ENCODE data around the gene FAM162A.

FAM162A gene

GRCh38 chr3:122403489-122403888 is 19.5 kb downstream of the FAM162A start:
- in situ Hi-C loops (cut with MboI; ENCODE audit: low sequenced_read_pairs, unreplicated experiment): no loop called here
- TF ChIP-seq CTCF (IDR thresholded peaks at IDR 0.05; ENCODE audit: borderline replicate concordance, control extremely low read depth, extremely low read depth, insufficient read depth, missing control alignments): no peak
- DNase-seq (ENCODE audit: low spot score): no peak

- in situ Hi-C loops (cut with MboI; ENCODE audit: low sequenced_read_pairs, unreplicated experiment): no loop called here
- TF ChIP-seq CTCF (IDR thresholded peaks at IDR 0.05; ENCODE audit: borderline replicate concordance, control extremely low read depth, extremely low read depth, insufficient read depth, missing control alignments): no peak
- DNase-seq (ENCODE audit: low spot score): no peak
Observed at GRCh38 chr3:122405015-122405414, 21.0 kb downstream of the FAM162A start.

GRCh38 chr3:122406198-122406597 is 22.2 kb downstream of the FAM162A start:
- DNase-seq (ENCODE audit: low spot score): no peak
- in situ Hi-C loops (cut with MboI; ENCODE audit: low sequenced_read_pairs, unreplicated experiment): no loop called here
- TF ChIP-seq CTCF (IDR thresholded peaks at IDR 0.05; ENCODE audit: borderline replicate concordance, control extremely low read depth, extremely low read depth, insufficient read depth, missing control alignments): no peak

GRCh38 chr3:122407946-122408345 is 24.0 kb downstream of the FAM162A start:
- DNase-seq (ENCODE audit: low spot score): no peak
- no peak for TF ChIP-seq CTCF (IDR thresholded peaks at IDR 0.05; ENCODE audit: borderline replicate concordance, control extremely low read depth, extremely low read depth, insufficient read depth, missing control alignments)
- in situ Hi-C loops (cut with MboI; ENCODE audit: low sequenced_read_pairs, unreplicated experiment): no loop called here

- no peak for TF ChIP-seq CTCF (IDR thresholded peaks at IDR 0.05; ENCODE audit: borderline replicate concordance, control extremely low read depth, extremely low read depth, insufficient read depth, missing control alignments)
- no peak for DNase-seq (ENCODE audit: low spot score)
- in situ Hi-C loops (cut with MboI; ENCODE audit: low sequenced_read_pairs, unreplicated experiment): no loop called here
Observed at GRCh38 chr3:122409446-122409845, 25.5 kb downstream of the FAM162A start.

- DNase-seq (ENCODE audit: low spot score): no peak
- TF ChIP-seq CTCF (IDR thresholded peaks at IDR 0.05; ENCODE audit: borderline replicate concordance, control extremely low read depth, extremely low read depth, insufficient read depth, missing control alignments): no peak
- in situ Hi-C loops (cut with MboI; ENCODE audit: low sequenced_read_pairs, unreplicated experiment): no loop called here
Observed at GRCh38 chr3:122410111-122410510, 26.1 kb downstream of the FAM162A start.

GRCh38 chr3:122410639-122411038 is 26.7 kb downstream of the FAM162A start:
- in situ Hi-C loops (cut with MboI; ENCODE audit: low sequenced_read_pairs, unreplicated experiment): no loop called here
- no peak for DNase-seq (ENCODE audit: low spot score)
- TF ChIP-seq CTCF (IDR thresholded peaks at IDR 0.05; ENCODE audit: borderline replicate concordance, control extremely low read depth, extremely low read depth, insufficient read depth, missing control alignments): no peak
